ENCODE data around the gene RUNX3.

RUNX3 gene

DNA sequence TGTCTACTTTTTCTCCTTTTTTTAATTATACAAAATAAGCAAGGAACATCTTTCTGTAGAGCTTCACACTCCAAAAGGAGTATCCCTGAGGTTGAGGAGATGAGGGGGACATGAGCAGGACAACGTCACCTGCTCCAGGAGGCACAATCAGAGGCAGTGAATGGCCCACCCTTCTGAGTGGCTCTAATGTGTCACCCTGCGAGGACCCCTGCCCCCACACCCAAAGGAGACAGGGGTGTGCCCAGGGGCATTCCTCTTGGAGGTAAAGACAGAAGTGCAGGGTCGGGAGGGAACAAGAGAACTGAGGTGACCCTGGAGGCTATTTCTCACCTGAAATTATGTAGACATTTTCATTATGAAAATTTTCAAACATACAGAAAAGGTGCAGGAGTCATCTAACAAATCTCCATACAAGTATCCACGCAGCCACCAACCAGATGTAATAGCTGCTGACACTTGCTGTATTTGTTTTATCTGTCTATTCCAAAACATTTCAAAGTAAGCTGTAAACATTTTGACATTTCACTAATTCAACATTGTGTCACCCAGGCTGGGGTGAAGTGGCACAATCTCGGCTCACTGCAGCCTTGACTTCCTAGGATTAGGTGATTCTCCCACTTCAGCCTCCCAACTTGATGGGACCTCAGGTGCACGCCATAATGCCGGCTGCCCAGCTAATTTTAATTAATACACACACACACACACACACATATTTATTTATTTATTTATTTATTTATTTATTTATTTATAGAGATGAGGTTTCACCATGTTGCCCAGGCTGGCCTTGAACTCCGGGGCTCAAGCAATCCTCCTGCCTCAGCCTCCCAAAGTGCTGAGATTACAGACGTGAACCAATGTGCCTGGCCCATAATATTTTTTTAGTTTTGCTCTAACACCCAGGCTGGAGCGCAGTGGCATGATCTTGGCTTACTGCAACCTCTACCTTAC lies 70.7 kb downstream of the RUNX3 start:
- no peak for DNase-seq

DNA sequence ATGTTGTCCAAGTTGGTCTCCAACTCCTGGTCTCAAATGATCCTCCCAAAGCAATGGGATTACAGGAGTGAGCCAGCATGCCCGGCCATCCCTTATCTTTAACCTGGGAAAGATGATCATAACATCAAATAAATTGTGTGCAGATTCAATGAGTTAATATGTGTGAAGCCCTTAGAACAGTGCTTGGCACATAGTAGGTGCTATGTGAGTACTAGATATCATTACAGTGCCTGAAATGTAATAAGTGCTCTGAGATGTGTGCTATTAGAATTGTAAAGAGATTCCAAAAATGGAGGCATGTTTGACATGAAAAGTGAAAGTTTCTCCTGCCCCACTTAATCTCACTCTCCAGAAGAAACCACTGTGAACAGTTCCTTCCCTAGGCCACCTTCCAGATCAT lies 71.8 kb downstream of the RUNX3 start:
- DNase-seq: no peak

DNA sequence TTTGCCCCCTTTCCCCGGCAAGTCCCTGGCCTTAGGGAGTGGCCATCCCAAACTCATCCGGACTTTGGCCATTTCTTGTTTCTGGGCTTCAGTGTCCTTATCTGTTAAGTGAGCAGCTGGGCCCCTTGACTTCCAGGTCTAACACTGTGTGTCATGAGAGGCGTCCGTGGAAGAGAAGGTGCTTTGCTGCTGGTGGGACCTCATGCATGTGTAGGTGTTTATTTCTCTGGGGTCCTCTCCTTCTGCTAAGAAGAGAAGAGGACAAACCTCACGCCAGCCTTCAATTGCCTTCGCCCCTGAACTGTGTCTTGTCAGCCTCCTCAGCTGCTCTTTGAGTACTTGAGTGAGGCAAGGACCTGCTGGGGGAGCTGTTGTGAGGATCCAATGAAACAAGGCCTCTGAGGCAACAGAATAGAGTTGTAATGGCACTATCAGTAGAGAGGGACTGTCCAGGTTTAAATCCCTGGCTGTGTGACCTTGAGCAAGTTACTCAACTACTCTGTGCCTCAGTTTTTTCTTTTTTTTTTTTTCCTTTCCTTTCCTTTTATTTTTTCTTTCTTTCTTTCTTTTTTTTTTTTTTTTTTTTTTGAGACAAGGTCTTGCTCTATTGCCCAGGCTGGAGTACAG lies 72.5 kb downstream of the RUNX3 start:
- no peak for DNase-seq

DNA sequence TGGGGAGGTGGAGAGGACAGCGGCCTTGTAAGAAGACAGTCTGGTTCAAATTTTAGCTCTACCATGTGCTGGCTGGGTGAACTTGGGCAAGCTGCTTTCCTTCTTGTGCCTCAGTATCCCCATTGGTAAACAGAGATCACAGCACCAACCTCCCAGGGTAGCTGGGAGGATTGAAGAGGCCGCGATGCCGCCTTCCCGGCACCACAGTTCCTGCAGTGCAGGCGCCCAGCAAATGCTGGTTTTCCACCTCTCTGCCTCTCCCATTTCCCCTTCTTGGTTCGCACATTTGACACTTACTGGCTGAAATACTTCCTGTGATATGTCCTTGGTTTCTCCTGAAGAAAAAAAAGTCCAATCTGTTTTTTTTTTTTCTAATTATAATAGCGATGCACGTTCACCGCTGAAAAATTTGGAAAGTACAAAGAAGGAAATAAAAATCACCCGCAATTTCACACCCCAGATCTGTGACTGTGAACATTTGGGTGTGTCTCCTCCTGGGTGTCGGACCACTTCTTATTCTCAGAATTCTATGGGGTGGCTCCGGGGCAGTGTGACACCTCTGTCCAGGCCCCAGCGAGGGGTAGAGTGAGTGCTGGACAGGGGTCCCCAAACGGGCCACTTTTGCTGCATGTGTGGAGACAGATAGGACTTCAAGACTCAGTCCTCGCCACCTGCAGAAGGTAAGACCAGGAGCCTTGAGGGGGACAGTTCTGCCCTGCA lies 73.1 kb downstream of the RUNX3 start:
- no peak for DNase-seq

DNA sequence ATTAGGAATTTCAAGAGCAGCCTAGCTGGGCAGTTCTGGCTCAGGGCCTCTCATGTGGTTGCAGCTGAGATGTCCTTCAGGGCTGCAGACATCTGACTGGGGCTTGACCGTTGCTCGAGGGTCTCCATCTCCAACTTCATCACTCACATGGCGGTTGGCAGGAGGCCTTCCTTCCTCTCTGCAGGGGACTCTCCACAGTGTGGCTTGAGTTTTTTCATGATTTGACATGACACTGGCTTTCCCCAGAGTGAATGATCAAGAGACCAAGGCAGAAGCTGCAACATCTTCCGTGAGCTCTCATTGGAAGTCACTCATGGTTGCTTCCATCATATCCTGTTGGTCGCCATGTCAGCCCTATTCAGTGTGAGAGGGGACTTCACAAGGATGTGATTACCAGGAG lies 74.6 kb downstream of the RUNX3 start:
- DNase-seq: no peak

DNA sequence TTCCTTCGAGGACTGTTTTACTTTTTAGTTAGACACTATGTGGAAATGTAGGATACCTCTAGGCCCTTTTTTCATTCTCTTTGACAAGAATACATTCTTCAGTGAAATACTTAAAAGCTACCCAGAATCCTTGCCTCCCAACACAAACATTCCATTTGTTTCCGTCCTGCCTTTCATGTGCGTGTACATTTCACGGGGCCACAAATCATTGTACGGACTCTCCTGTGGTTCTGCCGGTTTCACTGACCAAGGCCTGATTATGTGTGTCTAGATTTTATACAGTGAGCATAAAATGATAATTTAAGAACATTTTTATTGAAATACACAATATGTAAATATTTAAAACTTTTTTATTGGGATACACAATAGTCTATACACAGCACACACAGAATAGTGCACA lies 76.4 kb downstream of the RUNX3 start:
- no peak for DNase-seq

DNA sequence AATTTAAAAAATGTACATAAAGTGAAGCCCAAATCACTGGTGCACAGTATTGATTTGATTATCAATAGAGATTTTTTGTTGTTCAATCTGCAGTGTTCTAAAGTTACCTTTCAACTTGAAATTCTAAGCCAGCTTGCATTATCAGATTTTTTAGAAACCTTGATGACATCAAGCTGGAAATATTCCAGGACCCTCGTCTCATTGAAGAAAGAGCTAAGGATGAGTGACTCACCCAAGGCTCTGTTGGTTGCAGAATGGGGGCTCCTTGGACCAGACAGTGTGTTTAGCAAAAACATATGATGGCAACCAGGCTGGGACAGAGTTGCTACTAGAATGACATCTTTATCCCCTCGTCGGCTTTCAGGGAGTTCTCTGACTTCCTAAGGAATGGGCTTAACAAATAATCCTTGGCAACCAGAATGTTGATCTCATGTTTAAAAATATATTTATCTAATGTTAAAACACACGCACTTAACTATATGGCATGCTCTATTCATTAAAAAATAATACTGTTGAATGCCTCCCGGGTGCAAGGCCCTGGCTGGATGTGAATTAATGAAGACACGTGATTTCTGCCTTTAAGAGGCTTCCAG lies 79.7 kb downstream of the RUNX3 start:
- no peak for DNase-seq

DNA sequence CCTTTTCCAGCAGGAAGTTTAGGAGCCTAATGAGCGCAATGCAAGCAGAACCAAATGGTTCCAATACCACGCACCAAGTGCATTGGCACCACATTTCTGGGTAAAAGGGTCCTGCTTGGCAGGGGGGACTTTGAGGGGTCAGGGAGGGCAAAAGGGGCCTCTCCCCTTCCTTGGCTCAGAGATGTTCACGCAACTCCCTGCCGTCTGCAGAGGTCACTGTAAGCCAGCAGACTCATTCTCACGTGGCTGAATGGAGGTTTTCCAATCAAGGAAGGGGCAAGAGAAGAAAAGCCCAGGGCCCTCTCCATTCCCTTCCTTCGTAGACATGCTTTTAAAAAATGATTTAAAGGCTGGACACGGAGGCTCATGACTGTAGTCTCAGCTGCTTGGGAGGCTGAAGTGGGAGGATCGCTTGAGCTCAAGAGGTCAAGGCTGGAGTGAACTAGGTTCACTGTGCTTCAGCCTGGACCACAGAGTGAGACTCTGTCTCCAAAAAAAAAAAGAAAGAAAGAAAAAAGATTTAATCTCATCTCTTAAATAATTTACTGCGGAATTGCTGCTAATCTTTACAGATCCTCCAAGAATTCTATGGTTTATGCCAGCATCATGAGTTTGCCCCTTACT lies 80.3 kb downstream of the RUNX3 start:
- DNase-seq: no peak

Data from DMS79 (cell line).